Measurements from ENCODE around the gene SIN3A.

GRCh38 chr15:75346796-75347221 lies 104.7 kb downstream of the SIN3A start, which contains the start of gene NEIL1:
- no peak for TF ChIP-seq CTCF (IDR thresholded peaks at IDR 0.05; ENCODE audit: insufficient read depth, low read depth, low read length)
- TF ChIP-seq EZH2 (IDR thresholded peaks at IDR 0.05; ENCODE audit: insufficient read depth, low read length): no peak
